Measurements from ENCODE around the gene FAN1.
A peak's percentile ranks its signal among the peaks of the same experiment; 100 is the strongest.

Gene FAN1

GRCh38 chr15:30901889-30902288 is 1.8 kb upstream of the FAN1 start:
- TF ChIP-seq, protein P1, sequence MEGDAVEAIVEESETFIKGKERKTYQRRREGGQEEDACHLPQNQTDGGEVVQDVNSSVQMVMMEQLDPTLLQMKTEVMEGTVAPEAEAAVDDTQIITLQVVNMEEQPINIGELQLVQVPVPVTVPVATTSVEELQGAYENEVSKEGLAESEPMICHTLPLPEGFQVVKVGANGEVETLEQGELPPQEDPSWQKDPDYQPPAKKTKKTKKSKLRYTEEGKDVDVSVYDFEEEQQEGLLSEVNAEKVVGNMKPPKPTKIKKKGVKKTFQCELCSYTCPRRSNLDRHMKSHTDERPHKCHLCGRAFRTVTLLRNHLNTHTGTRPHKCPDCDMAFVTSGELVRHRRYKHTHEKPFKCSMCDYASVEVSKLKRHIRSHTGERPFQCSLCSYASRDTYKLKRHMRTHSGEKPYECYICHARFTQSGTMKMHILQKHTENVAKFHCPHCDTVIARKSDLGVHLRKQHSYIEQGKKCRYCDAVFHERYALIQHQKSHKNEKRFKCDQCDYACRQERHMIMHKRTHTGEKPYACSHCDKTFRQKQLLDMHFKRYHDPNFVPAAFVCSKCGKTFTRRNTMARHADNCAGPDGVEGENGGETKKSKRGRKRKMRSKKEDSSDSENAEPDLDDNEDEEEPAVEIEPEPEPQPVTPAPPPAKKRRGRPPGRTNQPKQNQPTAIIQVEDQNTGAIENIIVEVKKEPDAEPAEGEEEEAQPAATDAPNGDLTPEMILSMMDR (IDR thresholded peaks at IDR 0.05; ENCODE audit: low read depth, low read length), result no peak
- no peak for TF ChIP-seq EZH2phosphoT487 (IDR thresholded peaks at IDR 0.05; ENCODE audit: low read depth)
- no peaks in the 10 kb centered on the region for H4K20me1 ChIP-seq (ENCODE audit: insufficient read depth, low read length)
- H3K4me2 ChIP-seq (ENCODE audit: low read length), result no peak overlapping the region
- H3K4me3 ChIP-seq (ENCODE audit: low read length), result no peak overlapping the region
- H3K9ac ChIP-seq (ENCODE audit: low read length), result no peak overlapping the region
- no peaks in the 10 kb centered on the region for H3K27me3 ChIP-seq (ENCODE audit: low read depth, low read length)
- no peaks in the 10 kb centered on the region for H3K36me3 ChIP-seq (replicated peaks; ENCODE audit: low read depth, low read length)
- no peak overlapping the region for H2AFZ ChIP-seq (ENCODE audit: low read depth, low read length)
- H3K4me1 ChIP-seq (ENCODE audit: low read length), result peaks cover 8% of the 10 kb centered on the region
- H3K79me2 ChIP-seq (ENCODE audit: low read length), result no peaks in the 10 kb centered on the region
- H3K9me3 ChIP-seq (ENCODE audit: insufficient read depth, low read length), result no peaks in the 10 kb centered on the region
- H3K27ac ChIP-seq (ENCODE audit: low read length), result no peak overlapping the region

DNA sequence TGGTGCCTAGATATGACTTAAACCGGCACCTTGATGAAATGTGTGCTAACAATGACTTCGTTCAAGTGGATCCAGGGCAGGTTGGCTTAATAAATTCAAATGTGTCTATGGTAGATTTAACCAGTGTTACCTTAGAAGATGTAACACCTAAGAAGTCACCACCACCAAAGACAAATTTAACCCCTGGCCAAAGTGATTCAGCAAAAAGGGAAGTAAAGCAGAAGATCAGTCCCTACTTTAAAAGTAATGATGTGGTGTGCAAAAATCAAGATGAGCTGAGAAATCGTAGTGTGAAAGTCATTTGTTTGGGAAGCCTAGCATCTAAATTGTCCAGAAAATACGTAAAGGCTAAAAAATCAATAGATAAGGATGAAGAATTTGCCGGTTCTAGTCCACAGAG is 1.1 kb downstream of the FAN1 start:
- H3K36me3 ChIP-seq (replicated peaks; ENCODE audit: low read depth, low read length), result peaks cover 7% of the 10 kb centered on the region
- peaks cover 11% of the 10 kb centered on the region for H3K4me1 ChIP-seq (ENCODE audit: low read length)
- H4K20me1 ChIP-seq (ENCODE audit: insufficient read depth, low read length), result no peaks in the 10 kb centered on the region
- TF ChIP-seq, protein P1 (IDR thresholded peaks at IDR 0.05; ENCODE audit: low read depth, low read length), result no peak
- TF ChIP-seq EZH2phosphoT487 (IDR thresholded peaks at IDR 0.05; ENCODE audit: low read depth), result no peak
- no peak overlapping the region for H3K27ac ChIP-seq (ENCODE audit: low read length)
- no peaks in the 10 kb centered on the region for H3K9me3 ChIP-seq (ENCODE audit: insufficient read depth, low read length)
- H3K4me2 ChIP-seq (ENCODE audit: low read length), result peak overlapping the region; percentile 70
- H3K79me2 ChIP-seq (ENCODE audit: low read length), result no peaks in the 10 kb centered on the region
- H2AFZ ChIP-seq (ENCODE audit: low read depth, low read length), result no peak overlapping the region
- H3K4me3 ChIP-seq (ENCODE audit: low read length), result no peak overlapping the region
- H3K27me3 ChIP-seq (ENCODE audit: low read depth, low read length), result no peaks in the 10 kb centered on the region
- no peak overlapping the region for H3K9ac ChIP-seq (ENCODE audit: low read length)

DNA sequence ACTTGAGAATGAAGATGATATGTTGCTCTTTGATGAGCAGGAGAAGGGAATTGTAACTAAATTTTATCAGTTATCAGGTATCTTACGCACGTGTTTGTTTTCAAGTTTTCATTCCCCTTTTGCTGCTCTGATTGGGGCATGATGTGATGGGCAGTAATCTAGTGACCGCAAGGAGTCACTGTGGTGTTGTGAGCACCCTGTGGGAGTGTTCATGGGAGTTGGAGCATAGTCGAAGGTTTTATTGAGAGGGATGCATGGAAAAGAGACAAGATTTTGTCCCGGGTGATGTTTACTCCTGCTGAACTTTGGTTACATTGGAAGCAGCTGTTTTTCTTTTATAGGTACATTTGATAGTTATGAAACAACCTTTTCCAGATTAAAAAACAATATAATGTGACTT is 2.1 kb downstream of the FAN1 start:
- no peaks in the 10 kb centered on the region for H3K27me3 ChIP-seq (ENCODE audit: low read depth, low read length)
- no peaks in the 10 kb centered on the region for H4K20me1 ChIP-seq (ENCODE audit: insufficient read depth, low read length)
- TF ChIP-seq EZH2phosphoT487 (IDR thresholded peaks at IDR 0.05; ENCODE audit: low read depth), result no peak
- TF ChIP-seq, protein P1 (IDR thresholded peaks at IDR 0.05; ENCODE audit: low read depth, low read length), result no peak
- no peaks in the 10 kb centered on the region for H3K79me2 ChIP-seq (ENCODE audit: low read length)
- H3K9me3 ChIP-seq (ENCODE audit: insufficient read depth, low read length), result no peaks in the 10 kb centered on the region
- H2AFZ ChIP-seq (ENCODE audit: low read depth, low read length), result no peak overlapping the region
- no peak overlapping the region for H3K4me3 ChIP-seq (ENCODE audit: low read length)
- peaks cover 11% of the 10 kb centered on the region for H3K4me1 ChIP-seq (ENCODE audit: low read length)
- H3K27ac ChIP-seq (ENCODE audit: low read length), result no peak overlapping the region
- H3K36me3 ChIP-seq (replicated peaks; ENCODE audit: low read depth, low read length), result peaks cover 7% of the 10 kb centered on the region
- H3K9ac ChIP-seq (ENCODE audit: low read length), result no peak overlapping the region
- no peak overlapping the region for H3K4me2 ChIP-seq (ENCODE audit: low read length)

- no peaks in the 10 kb centered on the region for H3K27me3 ChIP-seq (ENCODE audit: low read depth, low read length)
- no peak overlapping the region for H3K9ac ChIP-seq (ENCODE audit: low read length)
- H3K27ac ChIP-seq (ENCODE audit: low read length), result no peak overlapping the region
- no peak overlapping the region for H3K4me3 ChIP-seq (ENCODE audit: low read length)
- no peak overlapping the region for H2AFZ ChIP-seq (ENCODE audit: low read depth, low read length)
- no peaks in the 10 kb centered on the region for H3K79me2 ChIP-seq (ENCODE audit: low read length)
- H3K4me2 ChIP-seq (ENCODE audit: low read length), result no peak overlapping the region
- H4K20me1 ChIP-seq (ENCODE audit: insufficient read depth, low read length), result no peaks in the 10 kb centered on the region
- TF ChIP-seq, protein P1 (IDR thresholded peaks at IDR 0.05; ENCODE audit: low read depth, low read length), result no peak
- no peak for TF ChIP-seq EZH2phosphoT487 (IDR thresholded peaks at IDR 0.05; ENCODE audit: low read depth)
- no peaks in the 10 kb centered on the region for H3K9me3 ChIP-seq (ENCODE audit: insufficient read depth, low read length)
- H3K4me1 ChIP-seq (ENCODE audit: low read length), result peaks cover 11% of the 10 kb centered on the region
- peaks cover 7% of the 10 kb centered on the region for H3K36me3 ChIP-seq (replicated peaks; ENCODE audit: low read depth, low read length)
These were observed 2.7 kb downstream of the FAN1 start for GRCh38 chr15:30906366-30906765.
